ENCODE measurements around the gene NCAPD2.
"Not testable (repeated sequence)": the region's sequence is repeated elsewhere in the genome, so short reads cannot be mapped to it uniquely, and the experiment has no call there.

Gene NCAPD2

DNA sequence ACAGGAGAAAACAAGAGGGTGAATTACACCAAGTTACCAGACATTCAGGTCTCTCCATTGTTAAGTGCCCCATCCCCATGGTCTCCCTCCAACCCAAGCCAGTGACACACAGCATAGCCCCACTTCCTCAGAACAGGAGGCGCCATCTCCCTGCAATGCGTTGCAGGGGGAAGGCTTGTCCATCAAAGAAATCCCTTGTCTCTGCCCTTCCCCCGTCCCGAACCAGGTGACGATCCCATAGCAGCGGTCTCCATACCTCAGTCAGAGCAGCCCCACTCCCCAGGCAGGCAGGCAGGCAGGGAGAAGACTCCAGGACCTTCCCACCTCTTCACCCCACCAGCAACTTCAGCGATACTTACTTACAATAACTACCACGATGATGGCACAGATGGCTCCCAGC lies 29.4 kb upstream of the NCAPD2 start:
- no peak overlapping the region for H2AFZ ChIP-seq (ENCODE audit: low read depth, low read length, severe bottlenecking)
- H4K20me1 ChIP-seq (ENCODE audit: low read depth, low read length) = no peaks in the 10 kb centered on the region; the same call in 1 of the 2 replicates
- H3K4me2 ChIP-seq (ENCODE audit: low read depth, low read length, poor library complexity, severe bottlenecking) = no peak overlapping the region
- H3F3A ChIP-seq (ENCODE audit: insufficient read depth) = peaks cover 47% of the 10 kb centered on the region
- H3K9ac ChIP-seq (ENCODE audit: low read length) = no peak overlapping the region
- peaks cover 17% of the 10 kb centered on the region for H3K36me3 ChIP-seq (ENCODE audit: low read length)
- no peak overlapping the region for H3K27ac ChIP-seq (ENCODE audit: low read depth, low read length)
- peaks cover 36% of the 10 kb centered on the region for H3K79me2 ChIP-seq (ENCODE audit: insufficient read depth, low read length)
- no peak for TF ChIP-seq EZH2phosphoT487 (conservative IDR thresholded peaks at IDR 0.05; ENCODE audit: low read length)
- TF ChIP-seq, protein P1, sequence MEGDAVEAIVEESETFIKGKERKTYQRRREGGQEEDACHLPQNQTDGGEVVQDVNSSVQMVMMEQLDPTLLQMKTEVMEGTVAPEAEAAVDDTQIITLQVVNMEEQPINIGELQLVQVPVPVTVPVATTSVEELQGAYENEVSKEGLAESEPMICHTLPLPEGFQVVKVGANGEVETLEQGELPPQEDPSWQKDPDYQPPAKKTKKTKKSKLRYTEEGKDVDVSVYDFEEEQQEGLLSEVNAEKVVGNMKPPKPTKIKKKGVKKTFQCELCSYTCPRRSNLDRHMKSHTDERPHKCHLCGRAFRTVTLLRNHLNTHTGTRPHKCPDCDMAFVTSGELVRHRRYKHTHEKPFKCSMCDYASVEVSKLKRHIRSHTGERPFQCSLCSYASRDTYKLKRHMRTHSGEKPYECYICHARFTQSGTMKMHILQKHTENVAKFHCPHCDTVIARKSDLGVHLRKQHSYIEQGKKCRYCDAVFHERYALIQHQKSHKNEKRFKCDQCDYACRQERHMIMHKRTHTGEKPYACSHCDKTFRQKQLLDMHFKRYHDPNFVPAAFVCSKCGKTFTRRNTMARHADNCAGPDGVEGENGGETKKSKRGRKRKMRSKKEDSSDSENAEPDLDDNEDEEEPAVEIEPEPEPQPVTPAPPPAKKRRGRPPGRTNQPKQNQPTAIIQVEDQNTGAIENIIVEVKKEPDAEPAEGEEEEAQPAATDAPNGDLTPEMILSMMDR (IDR thresholded peaks at IDR 0.05; ENCODE audit: insufficient read depth, low read length, poor library complexity, severe bottlenecking) = no peak
- no peaks in the 10 kb centered on the region for H3K9me3 ChIP-seq (ENCODE audit: insufficient read depth, low read length)
- no peaks in the 10 kb centered on the region for H3K9me2 ChIP-seq (replicated peaks; ENCODE audit: insufficient read depth, low read length)
- H3K27me3 ChIP-seq (ENCODE audit: low read length) = no peaks in the 10 kb centered on the region
- H3K4me3 ChIP-seq (ENCODE audit: insufficient read depth, low read length, poor library complexity, severe bottlenecking) = no peak overlapping the region

DNA sequence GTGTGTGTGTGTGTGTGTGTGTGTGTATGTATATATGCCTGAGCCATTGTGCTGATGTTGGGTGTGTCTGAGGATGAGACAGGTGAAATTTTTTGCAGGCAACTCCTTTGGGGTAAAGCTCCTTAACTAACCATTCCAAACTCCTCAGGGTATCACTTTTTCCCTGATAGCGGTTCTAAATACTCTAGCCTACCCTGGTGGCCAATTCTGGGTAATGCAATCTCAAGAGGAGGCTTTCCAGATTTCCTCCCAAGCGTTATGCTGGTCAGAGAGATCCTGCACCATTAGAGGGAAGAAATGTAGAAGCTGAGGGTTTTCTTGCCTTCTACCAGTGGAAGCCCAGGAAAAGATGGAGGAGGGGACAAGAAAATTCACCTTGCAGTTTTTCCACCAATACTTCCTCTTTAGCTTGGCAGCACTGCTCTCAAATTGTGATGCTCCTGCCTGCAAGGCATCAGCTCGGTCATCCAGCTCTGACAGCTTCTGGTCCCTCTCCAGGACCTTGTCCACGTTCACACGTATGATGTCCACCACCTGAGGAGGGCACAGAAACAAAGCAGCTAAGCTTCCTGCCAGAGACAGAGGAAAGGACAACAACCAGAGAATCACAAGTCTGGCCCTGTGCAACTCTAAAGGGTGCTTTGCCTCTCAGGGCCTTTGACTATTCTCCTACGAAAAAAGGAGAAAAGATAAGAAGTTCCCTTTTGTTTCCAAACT lies 28.3 kb upstream of the NCAPD2 start:
- Histone ChIP-seq H3K36me3 (ENCODE audit: low read length) (peaks cover 17% of the 10 kb centered on the region), H3K27ac (ENCODE audit: low read depth, low read length) (peak overlapping the region; percentile 38), H3K79me2 (ENCODE audit: insufficient read depth, low read length) (peaks cover 45% of the 10 kb centered on the region), H3K4me3 (ENCODE audit: insufficient read depth, low read length, poor library complexity, severe bottlenecking) (no peak overlapping the region), H3K9me3 (ENCODE audit: insufficient read depth, low read length) (no peaks in the 10 kb centered on the region), H3K9me2 (replicated peaks; ENCODE audit: insufficient read depth, low read length) (no peaks in the 10 kb centered on the region), H3F3A (ENCODE audit: insufficient read depth) (peaks cover 47% of the 10 kb centered on the region), H3K9ac (ENCODE audit: low read length) (no peak overlapping the region), H3K4me2 (ENCODE audit: low read depth, low read length, poor library complexity, severe bottlenecking) (no peak overlapping the region), H2AFZ (ENCODE audit: low read depth, low read length, severe bottlenecking) (no peak overlapping the region), H4K20me1 (ENCODE audit: low read depth, low read length) (no peaks in the 10 kb centered on the region; the same call in 1 of the 2 replicates), H3K27me3 (ENCODE audit: low read length) (no peaks in the 10 kb centered on the region)
- TF ChIP-seq EZH2phosphoT487 (conservative IDR thresholded peaks at IDR 0.05; ENCODE audit: low read length) = no peak
- TF ChIP-seq, protein P1 (IDR thresholded peaks at IDR 0.05; ENCODE audit: insufficient read depth, low read length, poor library complexity, severe bottlenecking) = peak; percentile 81

DNA sequence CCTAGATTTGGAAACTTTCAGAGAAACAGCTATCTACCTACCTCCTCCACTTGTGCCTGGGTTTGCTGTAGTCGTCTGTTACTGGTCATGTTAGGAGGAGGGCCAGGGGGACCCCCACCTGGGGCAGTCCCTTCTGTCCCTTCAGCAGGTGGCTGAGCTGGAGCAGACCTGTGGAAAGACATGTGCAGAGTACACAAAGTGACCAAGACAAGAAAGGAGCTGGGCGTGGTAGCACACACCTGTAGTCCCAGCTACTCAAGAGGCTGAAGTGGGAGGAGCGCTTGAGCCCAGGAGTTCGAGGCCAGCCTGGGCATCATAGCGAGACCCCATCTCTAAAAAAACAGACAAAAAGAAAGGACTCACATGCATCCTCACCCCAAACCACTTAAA lies 27.7 kb upstream of the NCAPD2 start:
- Histone ChIP-seq H2AFZ (ENCODE audit: low read depth, low read length, severe bottlenecking) (no peak overlapping the region), H3K9me2 (replicated peaks; ENCODE audit: insufficient read depth, low read length) (no peaks in the 10 kb centered on the region), H3K36me3 (ENCODE audit: low read length) (peaks cover 17% of the 10 kb centered on the region), H3K27ac (ENCODE audit: low read depth, low read length) (peak overlapping the region; percentile 38), H3K4me2 (ENCODE audit: low read depth, low read length, poor library complexity, severe bottlenecking) (no peak overlapping the region), H3K79me2 (ENCODE audit: insufficient read depth, low read length) (peaks cover 45% of the 10 kb centered on the region), H3K4me3 (ENCODE audit: insufficient read depth, low read length, poor library complexity, severe bottlenecking) (no peak overlapping the region), H3K27me3 (ENCODE audit: low read length) (no peaks in the 10 kb centered on the region), H3K9me3 (ENCODE audit: insufficient read depth, low read length) (no peaks in the 10 kb centered on the region), H3K9ac (ENCODE audit: low read length) (no peak overlapping the region), H4K20me1 (ENCODE audit: low read depth, low read length) (no peaks in the 10 kb centered on the region; the same call in 1 of the 2 replicates), H3F3A (ENCODE audit: insufficient read depth) (peaks cover 42% of the 10 kb centered on the region)
- TF ChIP-seq, protein P1 (IDR thresholded peaks at IDR 0.05; ENCODE audit: insufficient read depth, low read length, poor library complexity, severe bottlenecking) = no peak
- no peak for TF ChIP-seq EZH2phosphoT487 (conservative IDR thresholded peaks at IDR 0.05; ENCODE audit: low read length)

DNA sequence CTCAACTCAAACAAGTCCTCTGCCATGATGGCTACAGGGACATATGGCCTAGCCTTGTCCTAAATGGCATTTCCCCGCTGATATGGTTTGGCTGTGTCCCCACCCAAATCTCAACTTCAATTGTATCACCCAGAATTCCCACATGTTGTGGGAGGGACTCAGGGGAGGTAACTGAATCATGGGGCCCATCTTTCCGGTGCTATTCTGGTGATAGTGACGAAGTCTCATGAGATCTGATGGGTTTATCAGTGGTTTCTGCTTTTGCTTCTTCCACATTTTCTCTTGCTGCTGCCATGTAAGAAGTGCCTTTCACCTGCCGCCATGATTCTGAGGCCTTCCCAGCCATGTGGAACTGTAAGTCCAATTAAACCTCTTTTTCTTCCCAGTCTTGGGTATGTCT lies 27.2 kb upstream of the NCAPD2 start:
- not testable (repeated sequence) for H3K27me3 ChIP-seq (ENCODE audit: low read length); H3K4me2 ChIP-seq (ENCODE audit: low read depth, low read length, poor library complexity, severe bottlenecking); H2AFZ ChIP-seq (ENCODE audit: low read depth, low read length, severe bottlenecking); H3K9me2 ChIP-seq (replicated peaks; ENCODE audit: insufficient read depth, low read length); H3K9ac ChIP-seq (ENCODE audit: low read length); H3K4me3 ChIP-seq (ENCODE audit: insufficient read depth, low read length, poor library complexity, severe bottlenecking); H3K9me3 ChIP-seq (ENCODE audit: insufficient read depth, low read length); H4K20me1 ChIP-seq (ENCODE audit: low read depth, low read length)
- Histone ChIP-seq H3K27ac (ENCODE audit: low read depth, low read length) (peak overlapping the region; percentile 38), H3K79me2 (ENCODE audit: insufficient read depth, low read length) (peaks cover 45% of the 10 kb centered on the region), H3K36me3 (ENCODE audit: low read length) (peaks cover 17% of the 10 kb centered on the region), H3F3A (ENCODE audit: insufficient read depth) (peaks cover 38% of the 10 kb centered on the region)

DNA sequence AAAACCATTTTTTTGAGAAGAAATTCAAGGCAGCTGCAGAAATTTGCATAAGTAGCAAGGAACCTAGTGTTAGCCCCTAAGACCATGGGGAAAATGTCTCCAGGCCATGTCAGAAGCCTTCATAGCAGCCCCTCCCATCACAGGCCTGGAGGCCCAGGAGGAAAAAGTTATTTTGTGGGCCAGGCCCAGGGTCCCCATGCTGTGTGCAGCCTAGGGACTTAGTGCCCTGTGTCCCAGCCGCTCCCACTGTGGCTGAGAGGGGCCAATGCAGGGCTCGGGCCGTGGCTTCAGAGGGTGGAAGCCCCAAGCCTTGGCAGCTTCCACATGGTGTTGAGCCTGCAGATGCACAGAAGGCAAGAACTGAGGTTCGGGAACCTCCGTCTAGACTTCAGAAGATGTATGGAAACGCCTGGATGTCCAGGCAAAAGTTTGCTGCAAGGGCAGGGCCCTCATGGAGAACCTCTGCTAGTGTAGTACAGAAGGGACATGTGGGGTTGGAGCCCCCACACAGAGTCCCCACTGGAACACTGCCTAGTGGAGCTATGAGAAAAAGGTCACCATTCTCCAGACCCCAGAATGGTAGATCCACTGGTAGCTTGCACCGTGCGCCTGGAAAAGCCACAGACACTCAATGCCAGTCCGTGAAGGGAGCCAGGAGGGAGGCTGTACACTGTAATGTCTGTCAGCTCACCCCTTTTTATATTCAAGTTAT lies 26.2 kb upstream of the NCAPD2 start:
- Histone ChIP-seq H3K79me2 (ENCODE audit: insufficient read depth, low read length) (peaks cover 45% of the 10 kb centered on the region), H3K27ac (ENCODE audit: low read depth, low read length) (0 out of 2 replicates have a peak overlapping the region, but pooled peaks have one; percentile 75), H3K4me2 (ENCODE audit: low read depth, low read length, poor library complexity, severe bottlenecking) (peak overlapping the region; percentile 88), H3K36me3 (ENCODE audit: low read length) (peaks cover 14% of the 10 kb centered on the region), H3F3A (ENCODE audit: insufficient read depth) (peaks cover 36% of the 10 kb centered on the region)
- H3K9me3 ChIP-seq (ENCODE audit: insufficient read depth, low read length); H3K9ac ChIP-seq (ENCODE audit: low read length); H3K9me2 ChIP-seq (replicated peaks; ENCODE audit: insufficient read depth, low read length); H4K20me1 ChIP-seq (ENCODE audit: low read depth, low read length); H3K4me3 ChIP-seq (ENCODE audit: insufficient read depth, low read length, poor library complexity, severe bottlenecking); H2AFZ ChIP-seq (ENCODE audit: low read depth, low read length, severe bottlenecking); H3K27me3 ChIP-seq (ENCODE audit: low read length): not testable (repeated sequence)
